ENCODE results near the gene GK2. TPM values are rescaled to one million over a fixed set of nuclear protein-coding genes. Genes with fewer than 3 reads are reported as not detected.

The GK2 gene
- total RNA-seq = under 1 TPM in 1 of 3 donors, not detected in 2; 0.16 TPM

DNA sequence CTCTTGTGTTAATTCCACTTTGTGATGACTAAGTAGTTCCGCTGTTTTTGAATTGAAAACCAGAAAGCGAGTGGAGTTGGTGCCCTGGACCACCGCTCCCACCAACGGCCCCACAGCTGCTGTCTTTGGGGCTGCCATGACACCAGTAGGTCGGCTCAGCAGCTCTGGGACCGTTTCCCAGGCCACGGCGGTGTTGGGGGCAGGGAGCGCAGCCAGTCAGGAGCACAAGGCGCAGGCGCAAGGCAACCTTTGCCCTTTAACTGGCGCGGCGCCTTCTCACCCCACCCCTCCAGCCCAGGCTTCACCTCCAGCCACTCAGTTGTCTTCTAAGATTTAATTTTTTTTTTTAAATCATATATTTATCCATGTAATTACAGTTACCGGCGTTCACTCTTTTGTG, at the start of gene GK2:
Gene GK2 (minus strand): TSS at position 166 of the 400 bp plus-strand sequence. CDS start 28 bp downstream, at position 138.
- no peak within 1 kb of the TSS for H3K27ac ChIP-seq
- DNase-seq (ENCODE audit: low spot score in 2 of 2) = no peak
- H3K27me3 ChIP-seq = no peaks in the 10 kb centered on the region
- TF ChIP-seq, protein P1, sequence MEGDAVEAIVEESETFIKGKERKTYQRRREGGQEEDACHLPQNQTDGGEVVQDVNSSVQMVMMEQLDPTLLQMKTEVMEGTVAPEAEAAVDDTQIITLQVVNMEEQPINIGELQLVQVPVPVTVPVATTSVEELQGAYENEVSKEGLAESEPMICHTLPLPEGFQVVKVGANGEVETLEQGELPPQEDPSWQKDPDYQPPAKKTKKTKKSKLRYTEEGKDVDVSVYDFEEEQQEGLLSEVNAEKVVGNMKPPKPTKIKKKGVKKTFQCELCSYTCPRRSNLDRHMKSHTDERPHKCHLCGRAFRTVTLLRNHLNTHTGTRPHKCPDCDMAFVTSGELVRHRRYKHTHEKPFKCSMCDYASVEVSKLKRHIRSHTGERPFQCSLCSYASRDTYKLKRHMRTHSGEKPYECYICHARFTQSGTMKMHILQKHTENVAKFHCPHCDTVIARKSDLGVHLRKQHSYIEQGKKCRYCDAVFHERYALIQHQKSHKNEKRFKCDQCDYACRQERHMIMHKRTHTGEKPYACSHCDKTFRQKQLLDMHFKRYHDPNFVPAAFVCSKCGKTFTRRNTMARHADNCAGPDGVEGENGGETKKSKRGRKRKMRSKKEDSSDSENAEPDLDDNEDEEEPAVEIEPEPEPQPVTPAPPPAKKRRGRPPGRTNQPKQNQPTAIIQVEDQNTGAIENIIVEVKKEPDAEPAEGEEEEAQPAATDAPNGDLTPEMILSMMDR (IDR thresholded peaks at IDR 0.05) = no peak
- TF ChIP-seq POLR2A (IDR thresholded peaks at IDR 0.05) = no peak
- no peak for TF ChIP-seq POLR2AphosphoS5 (IDR thresholded peaks at IDR 0.05)
- H3K36me3 ChIP-seq = no peaks in the 10 kb centered on the region
- no peak within 1 kb of the TSS for H3K4me3 ChIP-seq
- H3K4me1 ChIP-seq = no peaks in the 10 kb centered on the region
- no peaks in the 10 kb centered on the region for H3K9me3 ChIP-seq
- intact Hi-C loops (cut with DNase I; ENCODE audit: low total_unique reads) = no loop called here

DNA sequence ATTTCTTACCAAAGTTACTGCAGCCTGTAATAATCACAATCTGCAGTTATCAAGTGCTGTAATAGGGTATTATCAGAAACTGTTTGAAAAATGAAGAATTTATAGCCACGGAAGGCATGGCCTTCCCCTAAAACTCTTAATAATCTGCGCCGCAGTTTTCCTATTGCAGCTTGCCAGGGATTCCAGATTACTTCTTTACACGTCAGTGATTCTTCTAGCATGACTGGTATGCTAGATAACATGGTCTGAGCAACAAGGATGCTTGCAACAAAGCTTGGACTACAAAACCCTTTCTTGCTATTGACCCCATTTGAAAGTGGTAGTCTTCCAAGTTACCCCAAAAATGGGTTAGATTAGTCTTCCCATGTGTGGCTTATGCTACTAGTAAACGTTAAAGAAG, 47.2 kb upstream of the GK2 start:
- no peaks in the 10 kb centered on the region for H3K27me3 ChIP-seq
- no peak overlapping the region for H3K4me3 ChIP-seq
- no peak overlapping the region for H3K27ac ChIP-seq
- intact Hi-C loops (cut with DNase I; ENCODE audit: low total_unique reads) = no loop called here
- no peak for DNase-seq (ENCODE audit: low spot score in 2 of 2)
- H3K4me1 ChIP-seq = no peaks in the 10 kb centered on the region
- TF ChIP-seq POLR2A (IDR thresholded peaks at IDR 0.05) (no peak), POLR2AphosphoS5 (IDR thresholded peaks at IDR 0.05) (no peak)
- TF ChIP-seq, protein P1 (IDR thresholded peaks at IDR 0.05) = no peak
- no peaks in the 10 kb centered on the region for H3K36me3 ChIP-seq
- H3K9me3 ChIP-seq = no peaks in the 10 kb centered on the region

DNA sequence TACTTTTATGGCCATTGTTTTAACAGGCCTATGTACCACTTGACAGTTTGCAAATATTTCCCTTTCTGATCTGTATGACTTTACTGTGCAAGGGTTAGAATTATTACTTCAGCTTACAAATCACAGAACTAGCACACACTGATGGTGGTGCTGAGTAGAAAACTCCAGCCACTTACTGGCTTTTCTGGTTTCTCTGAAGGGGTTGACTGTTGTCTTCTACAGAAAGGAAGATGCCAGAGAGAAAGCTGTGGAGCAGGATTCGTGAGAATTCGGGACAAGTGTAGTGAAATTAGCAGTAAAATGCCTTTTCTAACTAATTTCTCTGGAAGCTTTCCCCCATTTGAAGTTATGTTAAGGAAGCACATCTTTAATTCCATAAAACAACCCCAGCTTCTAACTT, 46.6 kb upstream of the GK2 start:
- TF ChIP-seq, protein P1 (IDR thresholded peaks at IDR 0.05) = no peak
- TF ChIP-seq POLR2AphosphoS5 (IDR thresholded peaks at IDR 0.05) (no peak), POLR2A (IDR thresholded peaks at IDR 0.05) (no peak)
- H3K27me3 ChIP-seq = no peaks in the 10 kb centered on the region
- H3K9me3 ChIP-seq = no peaks in the 10 kb centered on the region
- no peak overlapping the region for H3K4me3 ChIP-seq
- no peak for DNase-seq (ENCODE audit: low spot score in 2 of 2)
- no peaks in the 10 kb centered on the region for H3K36me3 ChIP-seq
- intact Hi-C loops (cut with DNase I; ENCODE audit: low total_unique reads) = no loop called here
- no peaks in the 10 kb centered on the region for H3K4me1 ChIP-seq
- H3K27ac ChIP-seq = no peak overlapping the region

DNA sequence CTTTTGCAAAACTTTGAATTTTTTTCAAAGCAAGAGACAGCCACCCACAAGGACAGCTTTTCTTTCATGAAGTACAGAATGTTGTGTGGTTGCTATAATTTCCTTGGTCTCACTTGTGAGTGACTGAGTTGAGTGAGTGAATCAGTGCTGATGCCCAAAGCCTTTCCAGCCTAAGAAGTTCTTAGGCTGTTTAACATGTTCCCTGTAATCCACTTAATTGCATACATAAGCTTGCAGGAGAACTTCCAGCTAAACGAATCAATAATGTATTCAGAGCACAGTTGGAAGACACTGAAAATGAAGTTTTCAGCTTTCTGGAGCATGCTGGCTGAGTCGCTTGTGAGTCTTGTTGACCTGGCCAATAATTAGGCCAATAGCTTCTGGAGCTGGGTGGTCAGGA, 42.0 kb upstream of the GK2 start:
- H3K4me3 ChIP-seq = no peak overlapping the region
- DNase-seq (ENCODE audit: low spot score in 2 of 2) = no peak
- intact Hi-C loops (cut with DNase I; ENCODE audit: low total_unique reads) = no loop called here
- no peak overlapping the region for H3K27ac ChIP-seq
- no peaks in the 10 kb centered on the region for H3K9me3 ChIP-seq
- H3K4me1 ChIP-seq = no peaks in the 10 kb centered on the region
- no peak for TF ChIP-seq POLR2A (IDR thresholded peaks at IDR 0.05)
- no peak for TF ChIP-seq POLR2AphosphoS5 (IDR thresholded peaks at IDR 0.05)
- TF ChIP-seq, protein P1 (IDR thresholded peaks at IDR 0.05) = no peak
- no peaks in the 10 kb centered on the region for H3K27me3 ChIP-seq
- H3K36me3 ChIP-seq = no peaks in the 10 kb centered on the region

GRCh38 chr4:79446145-79446544, 38.1 kb upstream of the GK2 start:
- TF ChIP-seq POLR2AphosphoS5 (IDR thresholded peaks at IDR 0.05) = no peak
- TF ChIP-seq, protein P1 (IDR thresholded peaks at IDR 0.05) = no peak
- no peak for TF ChIP-seq POLR2A (IDR thresholded peaks at IDR 0.05)
- Histone ChIP-seq H3K9me3 (no peaks in the 10 kb centered on the region), H3K27me3 (no peaks in the 10 kb centered on the region), H3K4me1 (no peaks in the 10 kb centered on the region), H3K4me3 (no peak overlapping the region), H3K27ac (no peak overlapping the region), H3K36me3 (no peaks in the 10 kb centered on the region)
- intact Hi-C loops (cut with DNase I; ENCODE audit: low total_unique reads) = no loop called here
- DNase-seq (ENCODE audit: low spot score in 2 of 2) = no peak

Data from breast epithelium (tissue), 4 donors.